Transverse colon (tissue), 4 donors: ENCODE results near the gene CPNE6. TPM values are rescaled to one million over a fixed set of nuclear protein-coding genes. Genes with fewer than 3 reads are reported as not detected.

ENCODE experiments used
- DNase-seq: peaks from one replicate; pipeline ENCODE4 v3.0.0-alpha.2; 2019
- H3K27ac ChIP-seq, 4 donors: fragments of 200-600 bp; sonication (generic); 2 replicates each; pipeline ENCODE4 v1.5.1; 2016 to 2018; ENCODE audit warnings: inconsistent platforms in 4 of 4
- H3K27me3 ChIP-seq: fragments of 200-600 bp; sonication (generic); 2 replicates; pipeline ENCODE4 v1.5.1; 2017; ENCODE audit warnings: inconsistent platforms
- H3K36me3 ChIP-seq, 4 donors: fragments of 200-600 bp; sonication (generic); 2 replicates each; pipeline ENCODE4 v1.5.1; 2017 to 2019; ENCODE audit warnings: inconsistent platforms in 4 of 4
- H3K4me1 ChIP-seq, 4 donors: fragments of 200-600 bp; sonication (generic); 2 replicates each; pipeline ENCODE4 v1.5.1; 2017 to 2020; ENCODE audit warnings: inconsistent platforms in 4 of 4
- H3K4me3 ChIP-seq, 4 donors: fragments of 200-600 bp; sonication (generic); 1 replicate in 1 of 4; 2 replicates in 3 of 4; pipeline versions ENCODE4 v1.5.1 to v1.6.1; 2017 to 2019; ENCODE audit warnings: inconsistent platforms in 4 of 4
- H3K9me3 ChIP-seq, 2 donors: fragments of 200-600 bp; sonication (generic); 2 replicates each; pipeline ENCODE4 v1.5.1; 2017 to 2019; ENCODE audit warnings: inconsistent platforms in 2 of 2
- EP300 ChIP-seq: sonication (generic); formaldehyde crosslinking; IDR thresholded peaks from one replicate; pipeline ENCODE4 v1.6.1; 2017; ENCODE audit warnings: antibody characterized with exemption, low read depth
- POLR2A ChIP-seq: fragments of 450-650 bp; IDR thresholded peaks from one replicate; pipeline ENCODE4 v1.6.1; 2016; ENCODE audit warnings: antibody characterized with exemption, mild to moderate bottlenecking, moderate library complexity
- POLR2AphosphoS5 ChIP-seq, 3 donors: sonication (generic); formaldehyde crosslinking; IDR thresholded peaks; one replicate each; pipeline ENCODE4 v1.6.1; 2016; ENCODE audit warnings: antibody characterized with exemption in 3 of 3
- WGBS, 2 donors: methylation state at CpG; one replicate each; pipeline ENCODE4 v1.1.5; 2018; ENCODE audit warnings: low coverage in 1 of 2; 5-methylcytosine and 5-hydroxymethylcytosine counted together
- in situ Hi-C, 4 donors: fragments of 200-750 bp; cut with MboI; loops; one replicate each; pipeline versions ENCODE4 v1.15.0 to v1.15.1; 2017; ENCODE audit warnings: low sequenced_read_pairs in 3 of 4, low pct_ligation_motif_present in 1 of 4, low pct_unique_long_range_greater_than_20kb in 1 of 4
- intact Hi-C: fragments of 100-400 bp; cut with DNase I; formaldehyde crosslinking; loops from one replicate; pipeline ENCODE4 v1.15.1; 2023; ENCODE audit warnings: low total_unique reads
- total RNA-seq, 4 donors: library from RNA; depleted of rRNA; stranded (reverse); fragments of >200 nt; gene quantifications; one replicate each; pipeline ENCODE4 v1.1.0, GENCODE V29; 2016
- TF ChIP-seq, protein P1 (sequence below), 5 experiments: fragments of 200-600 bp in 3 of 5; fragments of 450-650 bp in 2 of 5; sonication (generic) in 3 of 5; IDR thresholded peaks; 1 replicate in 2 of 5; 2 replicates in 3 of 5; pipeline ENCODE4 v1.5.1; 2016 to 2017; ENCODE audit warnings: antibody characterized with exemption in 5 of 5, inconsistent platforms in 3 of 5, mild to moderate bottlenecking in 2 of 5, moderate library complexity in 1 of 5

CPNE6 gene
- total RNA-seq, 4 donors from 2014 or later = 3.4 TPM; not detected in 3

GRCh38 chr14:24083462-24083861 is 12.1 kb downstream of the CPNE6 start:
- WGBS, 2 donors = 74 to 90% methylated on average over 3 of the region's 3 CpGs
- no peaks in the 10 kb centered on the region for H3K27me3 ChIP-seq
- no peak for TF ChIP-seq POLR2A
- H3K4me3 ChIP-seq = no peak overlapping the region
- no peak for DNase-seq
- intact Hi-C loops = no loop called here
- in situ Hi-C loops = no loop called here
- H3K4me1 ChIP-seq = peaks cover 0 to 17% (median 10%) of the 10 kb centered on the region in 4 donors
- H3K36me3 ChIP-seq = no peaks in the 10 kb centered on the region
- no peak overlapping the region for H3K27ac ChIP-seq
- no peaks in the 10 kb centered on the region for H3K9me3 ChIP-seq

DNA sequence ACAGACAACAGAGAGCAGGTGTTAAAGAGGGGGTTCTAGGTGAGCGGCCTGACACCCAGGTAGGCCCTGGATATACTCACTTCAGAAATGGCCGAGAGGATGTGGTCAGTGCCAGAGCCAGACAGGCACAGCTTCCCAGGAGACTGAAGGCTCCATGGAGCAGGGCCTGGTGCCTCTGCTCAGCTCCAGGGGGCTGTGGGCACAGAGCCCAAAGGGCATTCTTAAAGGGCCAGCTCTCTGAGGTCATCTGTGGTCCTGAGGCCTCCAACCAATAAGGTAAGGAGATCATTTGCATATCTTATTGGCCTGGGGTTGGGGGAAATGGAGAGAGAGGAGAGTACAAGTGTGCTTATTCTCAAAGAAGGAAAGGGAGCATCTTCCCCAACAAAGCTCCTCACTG is 13.1 kb downstream of the CPNE6 start:
- Histone ChIP-seq H3K27me3 (no peaks in the 10 kb centered on the region), H3K4me1 (peaks cover 0 to 17% (median 10%) of the 10 kb centered on the region in 4 donors), H3K36me3 (no peaks in the 10 kb centered on the region), H3K27ac (no peak overlapping the region), H3K9me3 (no peaks in the 10 kb centered on the region), H3K4me3 (no peak overlapping the region)
- intact Hi-C loops = no loop called here
- in situ Hi-C loops = no loop called here
- 100% methylated on average over 2 of the region's 2 CpGs; no CpG with 5 or more reads in 1 of the 2 donors for WGBS, 2 donors
- DNase-seq = no peak
- TF ChIP-seq EP300 (no peak), POLR2AphosphoS5 (IDR thresholded peaks at IDR 0.05) (no peak), POLR2A (no peak)
- TF ChIP-seq, protein P1, sequence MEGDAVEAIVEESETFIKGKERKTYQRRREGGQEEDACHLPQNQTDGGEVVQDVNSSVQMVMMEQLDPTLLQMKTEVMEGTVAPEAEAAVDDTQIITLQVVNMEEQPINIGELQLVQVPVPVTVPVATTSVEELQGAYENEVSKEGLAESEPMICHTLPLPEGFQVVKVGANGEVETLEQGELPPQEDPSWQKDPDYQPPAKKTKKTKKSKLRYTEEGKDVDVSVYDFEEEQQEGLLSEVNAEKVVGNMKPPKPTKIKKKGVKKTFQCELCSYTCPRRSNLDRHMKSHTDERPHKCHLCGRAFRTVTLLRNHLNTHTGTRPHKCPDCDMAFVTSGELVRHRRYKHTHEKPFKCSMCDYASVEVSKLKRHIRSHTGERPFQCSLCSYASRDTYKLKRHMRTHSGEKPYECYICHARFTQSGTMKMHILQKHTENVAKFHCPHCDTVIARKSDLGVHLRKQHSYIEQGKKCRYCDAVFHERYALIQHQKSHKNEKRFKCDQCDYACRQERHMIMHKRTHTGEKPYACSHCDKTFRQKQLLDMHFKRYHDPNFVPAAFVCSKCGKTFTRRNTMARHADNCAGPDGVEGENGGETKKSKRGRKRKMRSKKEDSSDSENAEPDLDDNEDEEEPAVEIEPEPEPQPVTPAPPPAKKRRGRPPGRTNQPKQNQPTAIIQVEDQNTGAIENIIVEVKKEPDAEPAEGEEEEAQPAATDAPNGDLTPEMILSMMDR (IDR thresholded peaks at IDR 0.05) = no peak

DNA sequence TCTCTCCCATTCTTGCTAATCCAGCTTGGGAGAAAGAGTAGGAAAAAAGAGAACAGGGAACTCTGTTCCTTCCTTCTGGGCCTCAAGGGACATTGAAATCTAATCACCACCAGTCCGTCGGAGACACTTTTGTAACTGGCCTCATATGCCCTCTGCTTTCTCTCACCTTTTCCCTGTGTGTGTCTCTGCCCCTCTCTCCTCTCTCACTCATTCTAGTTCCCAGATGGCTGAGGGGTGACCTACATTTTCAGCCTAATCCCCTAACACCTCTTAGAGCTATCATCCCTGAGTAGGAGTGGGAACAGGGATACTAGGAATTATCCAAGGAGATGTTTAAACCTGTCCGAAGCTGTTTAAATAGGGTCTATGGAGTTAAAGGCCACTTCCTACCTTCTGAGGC is 13.9 kb downstream of the CPNE6 start:
- H3K27ac ChIP-seq = no peak overlapping the region
- in situ Hi-C loops (no loop called here), intact Hi-C loops (no loop called here)
- H3K4me1 ChIP-seq = peaks cover 0 to 16% (median 10%) of the 10 kb centered on the region in 4 donors
- WGBS, 2 donors = 91 to 94% methylated on average over 3 of the region's 3 CpGs
- H3K9me3 ChIP-seq = no peaks in the 10 kb centered on the region
- no peak for DNase-seq
- no peaks in the 10 kb centered on the region for H3K36me3 ChIP-seq
- no peak overlapping the region for H3K4me3 ChIP-seq
- no peaks in the 10 kb centered on the region for H3K27me3 ChIP-seq
- no peak for TF ChIP-seq POLR2A
- TF ChIP-seq, protein P1 (IDR thresholded peaks at IDR 0.05) = no peak
- TF ChIP-seq POLR2AphosphoS5 (IDR thresholded peaks at IDR 0.05) = no peak
- TF ChIP-seq EP300 = no peak

DNA sequence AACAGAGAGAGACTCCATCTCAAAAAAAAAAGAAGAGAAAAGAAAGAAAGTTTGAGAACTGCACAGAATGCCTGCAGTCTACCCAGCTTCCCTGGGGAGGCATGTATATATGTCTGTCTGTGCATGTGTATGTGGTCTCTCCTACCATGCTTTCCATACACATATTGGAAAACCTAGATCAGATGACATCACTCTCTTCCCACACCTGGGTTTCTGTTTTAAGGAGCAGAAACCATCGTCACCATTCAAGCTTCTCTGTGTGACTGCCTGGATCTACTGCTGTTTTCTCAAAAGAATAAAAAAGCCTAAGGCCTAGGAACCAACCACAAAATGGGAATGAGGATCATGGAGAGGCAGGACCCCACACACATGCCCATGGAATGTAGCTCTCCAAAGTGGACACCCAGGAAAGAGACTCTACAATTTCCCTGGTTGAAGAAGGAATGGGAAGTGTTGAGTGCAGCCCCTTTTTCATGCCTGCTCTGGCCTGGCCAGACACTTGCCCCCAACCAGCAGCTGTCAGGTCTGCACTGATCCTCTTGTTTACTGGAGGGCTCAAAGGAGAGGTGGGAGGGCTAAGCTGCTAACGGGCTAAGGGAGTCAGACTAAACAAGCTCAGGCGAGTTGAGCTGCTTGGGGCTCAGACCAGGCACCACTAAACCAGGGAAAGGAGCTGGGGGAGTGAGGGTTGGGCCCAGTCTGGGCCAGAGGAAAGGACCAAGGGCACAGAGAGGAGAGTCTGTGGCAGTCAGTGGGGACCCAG is 15.0 kb downstream of the CPNE6 start:
- intact Hi-C loops = no loop called here
- 80 to 90% methylated on average over 1 to 3 of the region's 3 CpGs for WGBS, 2 donors

More for the DNA sequence above, 15.0 kb downstream of the CPNE6 start:
- Histone ChIP-seq H3K36me3 (no peaks in the 10 kb centered on the region), H3K27me3 (no peaks in the 10 kb centered on the region), H3K4me3 (no peak overlapping the region), H3K9me3 (no peaks in the 10 kb centered on the region), H3K27ac (no peak overlapping the region), H3K4me1 (peaks cover 0 to 11% (median 4%) of the 10 kb centered on the region in 4 donors)
- no peak for DNase-seq
- no peak for TF ChIP-seq POLR2AphosphoS5 (IDR thresholded peaks at IDR 0.05)
- no peak for TF ChIP-seq EP300
- no peak for TF ChIP-seq POLR2A
- TF ChIP-seq, protein P1 (IDR thresholded peaks at IDR 0.05) = no peak
- in situ Hi-C loops = no loop called here
